ENCODE results near the gene SLC45A3.

DNA sequence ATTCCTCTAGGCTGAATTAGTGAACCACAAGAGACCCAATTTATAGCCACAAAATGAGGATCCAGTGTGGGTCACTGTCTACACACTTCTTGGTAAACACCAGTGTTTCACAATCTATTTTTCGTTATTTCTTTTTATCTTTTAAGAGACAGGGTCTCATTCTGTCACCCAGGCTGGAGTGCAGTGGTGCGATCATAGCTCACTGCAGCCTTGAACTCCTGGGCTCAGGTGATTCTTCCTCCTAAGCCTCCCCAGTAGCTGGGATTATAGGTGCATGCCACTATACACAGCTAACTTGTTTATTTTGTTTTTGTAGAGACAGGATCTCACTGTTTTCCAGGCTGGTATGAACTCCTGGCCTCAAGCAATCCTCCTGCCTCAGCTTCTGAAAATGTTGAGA lies 29.3 kb upstream of the SLC45A3 start:
- TF ChIP-seq EZH2 (IDR thresholded peaks at IDR 0.05; ENCODE audit: borderline replicate concordance, low read length) = no peak
- no peak for TF ChIP-seq CTCF (IDR thresholded peaks at IDR 0.05; ENCODE audit: low read length)

Data from OCI-LY1 (cell line).